Mesenteric fat pad (tissue), 1 donor: Measurements from ENCODE around the gene SDE2. TPM values are rescaled to one million over a fixed set of nuclear protein-coding genes. Genes with fewer than 3 reads are reported as not detected.
"Not testable (repeated sequence)": the region's sequence is repeated elsewhere in the genome, so short reads cannot be mapped to it uniquely, and the experiment has no call there.

Experiments used
- DNase-seq: peaks from one replicate; pipeline ENCODE4 v3.0.0-alpha.2; 2020; ENCODE audit warnings: low spot score
- total RNA-seq: library from RNA; stranded (reverse); fragmentation: NEBNext Ultra II Directional; extraction: Animal tissue kit (Norgen Biotek cat#: 25700); gene quantifications from one replicate; pipeline ENCODE4 v1.2.1, GENCODE V29; 2021
- donor health status: DM: yes; HTN: yes; CAD: no.

SDE2 gene
- total RNA-seq, 1 donor from 2014 or later = 20.1 TPM

DNA sequence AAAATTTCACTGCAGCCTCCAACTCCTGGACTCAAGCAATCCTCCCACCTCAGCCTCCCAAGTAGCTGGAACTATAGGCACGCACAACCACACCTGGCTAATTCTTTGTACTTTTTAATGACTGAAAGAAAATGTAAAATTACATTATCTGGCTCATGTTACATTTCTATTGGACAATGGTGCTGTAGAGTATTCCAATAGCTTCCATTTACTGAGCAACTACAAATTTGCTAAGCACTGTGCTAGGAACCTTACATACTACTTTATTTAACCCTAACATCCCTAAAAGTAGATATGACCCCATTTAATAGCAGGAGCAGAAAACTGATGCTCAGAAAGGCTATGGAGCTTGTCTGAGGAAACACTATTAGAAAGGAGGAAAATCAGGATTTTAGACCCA lies 19.7 kb downstream of the SDE2 start:
- DNase-seq = no peak

DNA sequence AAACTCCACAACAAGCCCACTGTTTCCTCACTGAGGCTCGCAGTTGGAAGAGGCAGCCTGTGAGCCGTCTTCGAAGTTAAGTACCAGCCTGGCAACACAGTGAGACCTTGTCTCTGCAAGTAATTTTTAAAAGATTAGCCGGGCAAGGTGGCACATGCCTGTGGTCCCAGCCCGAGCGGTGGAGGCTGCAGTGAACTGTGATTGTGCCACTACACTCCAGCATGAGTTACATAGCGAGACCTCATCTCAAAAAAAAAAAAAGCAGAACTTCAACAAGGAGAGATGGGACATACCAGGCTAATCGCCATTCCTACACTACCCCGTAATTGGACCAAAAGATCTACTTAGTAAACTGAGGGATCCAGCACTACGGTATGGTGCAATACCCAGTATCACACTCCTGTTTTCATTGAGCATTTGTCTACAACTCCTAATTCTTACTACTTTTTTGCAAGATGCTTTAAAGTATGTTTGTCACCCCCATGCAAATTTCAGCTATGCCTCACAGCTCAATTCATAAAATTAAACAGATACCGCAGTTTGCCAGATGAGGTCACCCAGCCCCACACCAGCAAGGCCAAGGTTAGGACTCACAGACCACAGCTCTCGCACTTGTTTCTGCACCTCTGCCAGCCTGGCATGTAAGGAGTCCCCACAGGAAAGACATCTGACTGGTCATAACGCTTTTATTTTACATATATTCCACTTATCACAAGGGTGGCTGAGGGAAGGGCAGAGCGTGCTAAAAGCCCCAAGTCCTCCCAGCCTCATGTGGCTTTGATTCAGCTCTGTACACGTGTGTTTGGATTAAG lies 21.0 kb downstream of the SDE2 start:
- no peak for DNase-seq

DNA sequence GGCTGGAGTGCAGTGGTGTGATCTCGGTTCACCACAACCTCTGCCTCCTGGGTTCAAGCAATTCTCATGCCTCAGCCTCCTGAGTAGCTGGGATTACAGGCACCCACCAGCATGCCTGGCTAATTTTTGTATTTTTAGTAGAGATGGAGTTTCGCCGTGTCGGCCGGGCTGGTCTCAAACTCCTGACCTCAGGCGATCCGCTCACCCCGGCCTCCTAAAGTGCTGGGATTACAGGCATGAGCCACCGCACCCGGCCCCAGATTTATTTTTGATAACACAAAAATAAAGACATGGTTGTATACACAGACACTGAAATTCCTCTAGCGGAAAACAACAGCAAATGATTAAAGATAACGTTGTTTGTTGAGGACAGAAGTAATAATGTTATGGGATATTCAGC lies 24.0 kb downstream of the SDE2 start:
- not testable (repeated sequence) for DNase-seq

DNA sequence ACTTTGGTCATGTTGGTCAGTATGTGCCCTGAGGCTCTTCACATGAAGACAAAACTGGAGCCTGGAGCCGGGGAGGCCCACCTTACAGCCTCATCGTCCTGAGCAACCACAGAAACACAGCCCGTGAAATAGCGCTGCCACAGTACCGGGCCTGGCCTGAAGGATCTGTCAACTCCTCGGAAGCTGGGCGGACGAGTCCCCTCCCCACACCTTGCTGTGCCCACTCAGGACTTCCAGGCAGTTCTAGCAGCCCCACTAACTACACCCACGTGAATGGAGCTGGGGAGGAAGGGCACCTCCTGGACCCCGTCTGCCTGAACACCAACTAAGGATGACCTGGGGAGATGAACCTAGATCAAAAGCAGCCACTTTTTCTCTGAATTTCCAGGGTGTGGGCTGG lies 24.7 kb downstream of the SDE2 start:
- DNase-seq = no peak

DNA sequence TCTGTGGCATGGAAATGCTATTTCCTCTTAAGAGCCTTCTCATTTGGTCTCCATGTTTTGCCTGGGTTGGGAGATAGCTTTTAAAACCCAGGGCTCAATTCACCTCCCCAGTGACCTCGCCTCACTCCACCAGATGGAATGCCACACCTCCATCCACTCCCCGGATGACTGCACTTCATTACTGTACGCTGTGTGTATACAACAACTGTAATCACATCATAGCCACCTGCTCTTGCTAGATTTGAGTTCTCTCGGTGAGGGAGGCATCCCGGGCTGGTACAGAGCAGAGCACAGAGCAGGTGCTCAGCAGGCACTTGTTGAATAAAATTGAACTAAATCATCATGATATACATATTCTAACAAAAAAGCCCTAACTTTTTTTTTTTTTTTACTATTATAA lies 26.0 kb downstream of the SDE2 start:
- DNase-seq = peak; percentile 51

DNA sequence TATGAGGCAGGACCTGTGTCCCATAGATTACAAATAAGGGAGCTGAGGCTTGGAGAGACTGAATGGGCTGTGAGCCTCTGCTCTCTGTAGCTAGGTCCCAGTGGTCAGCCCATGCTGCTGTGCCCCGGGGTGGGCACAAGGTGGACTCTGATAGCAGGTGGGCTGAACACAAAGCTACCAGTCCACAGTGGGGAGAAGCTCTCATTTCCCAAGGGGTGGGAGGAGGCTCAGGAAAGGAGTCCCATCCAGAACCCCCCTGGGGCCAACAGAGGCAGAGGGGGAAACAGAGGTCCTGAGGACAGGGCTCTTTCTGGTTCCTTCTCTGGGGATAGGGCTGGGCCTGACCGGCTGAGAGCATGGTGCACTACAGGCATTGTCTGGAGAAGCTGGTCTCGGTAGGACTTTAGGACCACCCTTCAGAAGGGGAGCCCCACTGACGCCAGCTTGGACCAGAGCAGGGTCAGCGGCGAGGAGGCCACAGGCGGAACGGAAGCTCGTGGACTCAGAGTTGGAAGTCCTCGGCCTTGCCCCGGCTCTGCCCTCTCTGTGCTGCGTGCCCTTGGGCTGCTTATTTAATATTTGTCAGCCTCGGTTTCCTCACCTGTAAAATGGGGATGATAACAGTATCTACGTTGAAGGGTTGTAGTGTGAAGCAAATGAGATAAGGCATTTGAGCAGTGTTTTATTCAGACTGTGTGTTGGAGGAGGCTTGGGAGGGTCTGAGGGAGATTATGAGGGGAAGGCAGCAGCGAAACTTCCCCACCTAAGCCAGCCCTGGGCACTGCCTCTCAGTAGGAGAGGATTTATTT lies 26.6 kb downstream of the SDE2 start:
- DNase-seq = peak; percentile 62

DNA sequence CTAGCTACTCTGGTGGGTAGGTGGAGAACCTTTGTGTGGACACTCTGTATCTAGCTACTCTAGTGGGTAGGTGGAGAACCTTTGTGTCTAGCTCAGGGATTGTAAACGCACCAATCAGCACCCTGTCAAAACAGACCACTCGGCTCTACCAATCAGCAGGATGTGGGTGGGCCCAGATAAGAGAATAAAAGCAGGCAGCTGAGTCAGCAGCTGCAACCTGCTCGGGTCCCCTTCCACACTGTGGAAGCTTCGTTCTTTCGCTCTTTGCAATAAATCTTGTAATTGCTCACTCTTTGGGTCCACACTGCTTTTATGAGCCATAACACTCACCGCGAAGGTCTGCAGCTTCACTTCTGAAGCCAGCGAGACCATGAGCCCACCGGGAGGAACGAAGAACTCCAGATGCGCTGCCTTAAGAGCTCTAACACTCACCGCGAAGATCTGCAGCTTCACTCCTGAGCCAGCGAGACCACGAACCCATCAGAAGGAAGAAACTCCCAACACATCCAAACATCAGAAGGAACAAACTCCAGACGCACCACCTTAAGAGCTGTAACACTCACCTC lies 28.5 kb downstream of the SDE2 start:
- peak; percentile 69 for DNase-seq

DNA sequence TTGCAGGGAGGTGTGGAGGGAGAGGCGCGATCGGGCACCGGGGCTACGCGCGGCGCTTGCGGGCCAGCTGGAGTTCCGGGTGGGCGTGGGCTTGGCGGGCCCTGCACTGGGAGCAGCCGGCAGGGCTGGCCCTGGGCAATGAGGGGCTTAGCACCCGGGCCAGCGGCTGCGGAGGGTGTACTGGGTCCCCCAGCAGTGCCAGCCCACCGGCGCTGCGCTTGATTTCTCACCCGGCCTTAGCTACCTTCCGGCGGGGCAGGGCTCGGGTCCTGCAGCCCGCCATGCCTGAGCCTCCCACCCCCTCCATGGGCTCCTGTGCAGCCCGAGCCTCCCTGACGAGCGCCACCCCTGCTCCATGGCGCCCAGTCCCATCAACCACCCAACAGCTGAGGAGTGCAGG lies 29.4 kb downstream of the SDE2 start:
- DNase-seq = peak; percentile 41

DNA sequence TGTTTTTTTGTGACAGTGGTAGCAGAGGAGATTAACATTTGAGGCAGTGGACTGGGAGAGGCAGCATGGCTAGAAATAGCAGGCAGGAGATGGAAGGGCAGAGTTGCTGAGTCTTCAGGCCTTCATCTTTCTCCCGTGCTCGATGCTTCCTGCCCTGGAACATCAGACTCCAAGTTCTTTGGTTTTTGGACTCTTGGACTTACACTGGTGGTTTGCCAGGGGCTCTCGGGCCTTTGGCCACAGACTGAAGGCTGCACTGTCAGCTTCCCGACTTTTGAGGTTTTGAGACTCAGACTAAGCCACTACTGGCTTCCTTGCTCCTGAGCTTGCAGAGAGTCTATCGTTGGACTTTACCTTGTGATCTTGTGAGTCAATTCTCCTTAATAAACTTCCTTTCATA lies 33.9 kb downstream of the SDE2 start:
- DNase-seq = peak; percentile 14

DNA sequence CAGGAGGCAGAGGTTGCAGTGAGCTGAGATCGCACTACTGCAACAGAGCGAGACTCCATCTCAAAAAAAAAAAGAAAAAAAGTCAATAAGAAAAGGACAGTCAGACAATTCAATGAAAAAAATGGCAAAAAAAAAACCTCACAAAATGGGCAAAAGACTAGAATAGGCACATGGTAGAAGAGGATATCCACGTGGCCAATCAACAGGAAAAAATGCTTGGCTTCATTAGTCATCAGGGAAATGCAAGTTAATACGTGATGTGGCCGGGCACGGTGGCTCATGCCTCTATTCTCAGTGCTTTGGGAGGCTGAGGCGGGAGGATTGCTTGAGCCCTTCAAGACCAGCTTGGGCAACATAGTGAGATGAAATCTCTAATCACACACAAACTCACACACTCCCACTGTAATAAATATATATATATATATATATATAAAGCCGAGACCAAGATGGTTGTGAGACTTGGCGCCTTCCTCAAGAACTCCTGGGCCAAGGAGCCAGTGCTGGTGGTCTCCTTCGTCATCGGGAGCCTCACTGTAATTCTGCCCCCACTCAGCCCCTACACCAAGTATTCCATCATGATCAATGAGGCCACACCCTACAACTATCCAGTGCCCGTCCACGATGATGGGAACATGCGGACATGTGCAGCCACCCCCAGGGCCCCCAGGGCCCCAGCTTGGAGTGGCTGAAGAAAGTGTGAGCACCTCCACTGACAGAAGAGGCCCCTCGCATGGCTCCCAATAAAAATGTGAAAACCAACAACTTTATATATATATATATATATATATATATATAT lies 35.2 kb downstream of the SDE2 start:
- DNase-seq = peak; percentile 39

DNA sequence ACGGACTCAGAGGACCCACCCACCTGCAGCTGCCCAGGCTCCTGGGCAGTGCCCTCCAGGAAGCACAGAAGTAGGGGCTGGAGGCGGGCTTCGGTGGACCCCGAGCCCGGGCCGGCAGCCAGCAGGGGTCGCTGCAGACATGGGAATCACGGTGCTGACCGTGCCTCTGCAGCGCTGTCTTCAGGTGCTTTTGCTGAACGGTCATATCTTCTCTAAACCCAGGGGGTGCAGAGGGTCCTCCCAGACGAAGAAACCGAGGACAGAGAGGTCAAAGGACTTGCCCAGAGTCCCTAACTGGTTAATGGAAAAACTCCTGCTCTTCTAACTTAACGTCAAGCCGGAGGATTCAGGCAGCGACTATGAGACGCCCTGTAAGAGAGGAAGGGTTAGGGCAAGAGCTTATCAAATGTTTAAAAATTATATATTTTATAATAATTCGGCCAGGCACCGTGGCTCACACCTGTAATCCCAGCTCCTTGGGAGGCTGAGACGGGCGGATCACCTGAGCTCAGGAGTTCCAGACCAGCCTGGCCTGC lies 36.6 kb downstream of the SDE2 start:
- DNase-seq = peak; percentile 88

DNA sequence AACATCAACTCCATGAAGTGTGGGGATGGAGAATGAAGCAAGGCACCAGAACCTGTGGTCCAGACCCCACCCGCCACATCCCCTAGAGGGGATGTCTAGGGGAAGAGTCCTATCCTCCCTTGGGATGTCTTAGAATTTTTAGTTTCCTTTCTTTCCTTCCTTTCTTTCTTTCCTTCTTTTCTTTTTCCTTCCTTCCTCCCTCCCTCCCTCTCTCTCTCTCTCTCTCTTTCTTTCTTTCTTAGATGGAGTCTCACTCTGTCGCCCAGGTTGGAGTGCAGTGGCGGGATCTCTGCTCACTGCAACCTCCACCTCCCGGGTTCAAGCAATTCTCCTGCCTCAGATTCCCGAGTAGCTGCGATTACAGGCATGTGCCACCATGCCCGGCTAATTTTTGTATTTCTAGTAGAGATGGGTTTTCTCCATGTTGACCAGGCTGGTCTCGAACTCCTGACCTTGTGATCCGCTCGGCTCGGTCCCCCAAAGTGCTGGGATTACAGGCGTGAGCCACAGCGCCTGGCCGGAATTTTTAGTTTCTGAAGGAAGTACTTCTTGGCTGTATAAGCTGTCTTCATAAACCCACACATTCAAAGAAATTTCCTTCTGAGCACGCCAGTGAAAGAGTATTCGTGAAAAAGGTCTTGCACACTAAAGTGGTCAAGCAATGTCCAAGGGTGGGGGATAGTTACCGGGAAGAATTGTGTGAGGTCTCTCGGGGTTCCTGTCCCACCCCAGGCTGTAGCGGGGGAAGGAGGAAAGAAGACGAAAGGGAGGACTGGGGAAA lies 37.3 kb downstream of the SDE2 start:
- peak; percentile 47 for DNase-seq

DNA sequence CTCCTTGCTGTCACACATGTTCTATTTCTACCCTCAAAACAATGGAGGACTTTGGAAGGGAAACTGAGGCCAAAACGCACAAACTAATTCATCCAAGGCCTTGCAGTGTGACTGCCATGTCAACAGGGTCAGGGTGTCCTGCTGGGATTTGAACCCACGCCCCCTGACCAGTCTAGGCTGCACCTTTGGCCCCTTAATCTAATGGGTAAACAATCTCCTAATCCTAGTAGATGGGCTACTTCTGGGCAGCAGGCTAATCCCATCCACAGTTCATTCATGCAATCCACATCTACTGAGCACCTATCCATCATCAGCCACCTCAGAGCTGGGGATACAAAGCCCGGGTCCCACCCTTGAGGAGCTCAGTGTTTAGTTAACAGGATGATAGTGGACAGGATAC lies 41.1 kb downstream of the SDE2 start:
- DNase-seq = no peak

DNA sequence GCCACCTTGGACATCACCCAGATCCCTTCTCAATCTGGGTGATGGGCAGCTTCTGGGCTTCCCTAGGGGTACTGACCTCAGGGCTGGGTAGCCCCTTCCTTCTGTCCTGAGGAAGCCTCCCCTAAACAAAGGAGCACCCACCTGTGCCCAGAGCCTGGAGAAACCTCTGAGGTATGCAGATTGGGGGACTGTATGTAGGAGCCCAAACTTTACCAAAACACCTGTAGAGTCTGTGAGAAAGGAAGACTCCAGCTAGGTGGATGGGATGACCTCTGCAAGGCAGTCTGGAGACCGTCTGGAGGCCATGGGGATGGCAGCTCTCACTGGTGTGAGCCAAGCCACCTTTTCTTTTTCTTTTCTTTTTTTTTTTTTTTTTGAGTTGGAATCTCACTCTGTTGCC lies 44.4 kb downstream of the SDE2 start:
- DNase-seq = no peak

DNA sequence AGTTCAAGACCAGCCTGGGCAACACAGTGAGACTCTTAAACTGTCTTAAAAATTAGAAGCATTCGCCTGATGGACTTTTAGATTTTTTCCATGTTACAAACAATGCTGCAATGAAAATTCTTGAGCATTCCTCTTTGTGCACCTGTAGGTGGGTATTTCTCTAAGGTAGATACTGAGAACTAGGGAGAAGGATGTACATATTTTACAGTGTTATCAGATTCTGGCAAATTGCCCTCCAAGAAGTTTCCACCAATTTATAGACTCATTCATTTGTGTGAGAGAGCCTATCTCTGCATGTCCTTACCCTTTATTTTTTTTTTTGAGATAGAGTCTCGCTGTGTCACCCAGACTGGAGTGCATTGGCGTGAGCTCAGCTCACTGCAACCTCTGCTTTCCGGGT lies 45.8 kb downstream of the SDE2 start:
- no peak for DNase-seq

DNA sequence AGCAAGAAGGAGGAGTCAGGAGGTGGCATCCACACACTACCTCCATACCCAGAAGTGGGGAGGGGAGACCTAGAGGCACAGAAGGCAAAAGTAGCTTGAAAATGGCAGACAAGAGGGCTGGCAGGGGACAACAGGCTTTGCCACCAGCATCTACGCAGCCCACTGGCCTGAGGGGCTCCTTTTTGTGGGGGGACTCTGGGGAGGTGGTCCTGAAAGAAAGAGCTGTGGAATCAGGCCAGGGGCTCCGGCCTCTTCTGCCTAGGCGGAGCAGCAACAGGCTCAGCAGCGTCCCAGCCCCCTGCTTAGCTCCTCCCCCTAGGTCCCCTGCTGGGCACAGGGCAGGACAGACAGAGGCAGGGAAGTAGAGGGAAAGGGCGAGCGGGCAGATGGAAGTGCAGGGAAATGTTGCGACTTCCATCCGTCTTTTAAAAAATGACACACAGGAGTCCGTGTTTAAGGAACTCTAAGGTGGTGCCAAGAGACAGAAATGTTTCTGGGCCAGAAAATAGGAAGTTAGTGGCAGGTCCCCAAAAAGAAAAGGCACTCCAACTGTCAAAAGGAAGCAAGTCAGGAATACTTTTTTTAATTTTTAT lies 48.1 kb downstream of the SDE2 start:
- no peak for DNase-seq

DNA sequence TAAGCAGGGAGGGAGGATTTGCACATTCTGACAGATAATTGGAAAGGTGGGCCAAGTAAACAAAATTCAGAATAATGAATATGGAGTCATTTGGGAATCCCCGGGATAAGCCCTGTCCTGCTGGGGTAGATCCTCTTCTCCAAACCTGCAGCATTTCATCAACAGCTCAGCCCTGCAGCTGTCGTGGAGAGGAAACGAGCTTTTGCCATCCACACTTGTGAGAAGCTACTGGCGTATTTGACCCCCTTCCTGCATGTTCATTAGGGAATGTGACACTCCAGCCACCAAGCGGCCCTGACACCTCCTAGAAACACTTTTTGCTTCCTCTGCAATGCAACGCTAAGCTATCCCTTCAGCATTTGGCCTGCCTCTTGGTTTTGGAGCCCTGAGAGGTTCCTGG lies 50.1 kb downstream of the SDE2 start:
- no peak for DNase-seq

DNA sequence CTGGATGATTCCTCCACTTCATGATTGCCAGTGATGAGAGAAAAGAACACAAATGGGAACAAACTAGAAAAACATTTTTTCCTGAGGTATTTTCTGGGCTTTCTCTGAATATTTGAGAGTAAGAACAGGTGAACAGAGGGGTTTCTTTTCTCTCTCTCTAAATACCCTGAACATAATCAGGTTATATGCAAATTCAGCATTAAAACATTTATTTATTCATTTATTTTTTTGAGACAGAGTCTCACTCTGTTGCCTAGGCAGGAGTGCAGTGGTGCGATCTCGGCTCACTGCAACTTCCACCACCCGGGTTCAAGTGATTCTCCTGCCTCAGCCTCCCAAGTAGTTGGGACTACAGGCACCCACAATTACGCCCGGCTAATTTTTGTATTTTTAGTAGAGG lies 52.3 kb downstream of the SDE2 start:
- no peak for DNase-seq

DNA sequence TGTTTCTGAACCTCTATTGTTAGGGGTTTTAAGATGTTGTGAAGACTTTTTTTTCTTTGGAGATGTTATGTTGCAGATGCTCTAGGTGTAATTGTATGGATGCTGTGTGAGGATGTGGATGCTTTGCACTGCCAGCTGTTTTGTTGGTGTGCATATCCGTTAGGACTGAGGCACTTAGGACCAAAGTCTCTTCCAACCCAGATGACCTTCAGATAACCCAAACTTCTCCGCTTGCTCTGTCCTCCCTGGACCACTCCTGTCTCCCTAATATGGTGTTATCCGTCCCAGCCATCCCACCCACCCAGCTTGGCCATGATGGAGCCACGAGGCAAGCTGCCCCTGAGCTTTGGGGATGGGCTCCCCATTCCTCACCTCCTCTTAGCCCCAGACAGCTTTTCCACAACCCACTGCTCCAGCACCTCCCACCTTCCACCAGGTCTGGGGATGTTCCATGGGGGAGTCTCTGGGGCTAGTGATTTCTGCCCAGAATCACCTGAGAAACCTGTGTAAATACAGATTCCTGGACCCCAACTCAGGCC lies 53.0 kb downstream of the SDE2 start:
- no peak for DNase-seq

DNA sequence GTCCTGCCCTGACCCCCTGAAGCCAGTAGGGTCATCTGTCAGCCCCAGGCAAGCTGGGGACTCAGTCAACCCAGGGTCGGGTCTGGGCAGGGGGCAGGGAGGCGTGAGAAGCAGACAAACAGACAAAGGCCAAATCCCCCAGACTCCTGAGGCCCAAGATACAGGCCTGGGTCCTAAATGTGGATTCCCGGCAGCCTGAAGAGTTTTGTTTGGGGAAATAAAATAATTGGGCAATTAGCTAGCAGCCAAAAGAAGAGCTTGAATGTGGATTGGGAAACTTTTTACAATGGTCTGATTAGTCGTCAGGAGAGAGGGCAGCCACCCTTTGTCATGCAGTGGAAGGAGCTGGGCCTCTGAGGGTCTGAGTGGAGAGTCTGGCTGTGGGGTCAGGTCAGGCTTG lies 53.6 kb downstream of the SDE2 start:
- no peak for DNase-seq
